Thyroid gland (tissue), 4 donors: ENCODE data around the gene AGAP4.
"Not testable (repeated sequence)": the region's sequence is repeated elsewhere in the genome, so short reads cannot be mapped to it uniquely, and the experiment has no call there.

Experiments used
- CTCF ChIP-seq, 6 experiments: fragments of 200-600 bp in 3 of 6; fragments of 450-650 bp in 3 of 6; sonication (generic) in 3 of 6; IDR thresholded peaks; one replicate each; pipeline ENCODE4 v1.5.1; 2016 to 2019; ENCODE audit warnings: antibody characterized with exemption in 6 of 6, mild to moderate bottlenecking in 2 of 6, inconsistent platforms in 1 of 6, moderate library complexity in 1 of 6
- POLR2A ChIP-seq, 2 donors: fragments of 450-650 bp; IDR thresholded peaks; one replicate each; pipeline ENCODE4 v1.6.1; 2017; ENCODE audit warnings: antibody characterized with exemption in 2 of 2, mild to moderate bottlenecking in 2 of 2, moderate library complexity in 1 of 2

GRCh38 chr10:45847400-45847799 is at the start of gene AGAP4:
- TF ChIP-seq CTCF, POLR2A (IDR thresholded peaks at IDR 0.05): not testable (repeated sequence)
